IMR-90 (cell line): ENCODE measurements around the gene GIMAP4.

Source experiments
- BHLHE40 ChIP-seq: fragments of 150-350 bp; IDR thresholded peaks from 2 replicates; pipeline ENCODE4 v1.6.1; 2016; ENCODE audit warnings: mild to moderate bottlenecking, low read depth, low read length
- CEBPB ChIP-seq: IDR thresholded peaks from 2 replicates; pipeline ENCODE4 v1.6.1; 2012; ENCODE audit warnings: low read depth, low read length, improper control_type of control experiment
- CHD1 ChIP-seq: IDR thresholded peaks from 2 replicates; pipeline ENCODE4 v1.6.1; 2012; ENCODE audit warnings: low read depth, low read length, improper control_type of control experiment
- CTCF ChIP-seq: conservative IDR thresholded peaks from 2 replicates; pipeline ENCODE4 v1.5.1; 2012; ENCODE audit warnings: mild to moderate bottlenecking, low read depth, low read length, improper control_type of control experiment
- MXI1 ChIP-seq: IDR thresholded peaks from 2 replicates; pipeline ENCODE4 v1.6.1; 2012; ENCODE audit warnings: low read depth, mild to moderate bottlenecking, low read length, moderate library complexity, borderline replicate concordance
- POLR2A ChIP-seq: IDR thresholded peaks from 2 replicates; pipeline ENCODE4 v1.6.1; 2012; ENCODE audit warnings: mild to moderate bottlenecking, low read depth, low read length
- RAD21 ChIP-seq: IDR thresholded peaks from 2 replicates; pipeline ENCODE4 v1.6.1; 2012; ENCODE audit warnings: low read length, improper control_type of control experiment
- RFX5 ChIP-seq: IDR thresholded peaks from 2 replicates; pipeline ENCODE4 v1.8.0; 2012; ENCODE audit warnings: low read depth, mild to moderate bottlenecking, low read length, moderate library complexity
- SMC3 ChIP-seq: fragments of 150-350 bp; IDR thresholded peaks from 2 replicates; pipeline ENCODE4 v1.6.1; 2016; ENCODE audit warnings: low read depth, mild to moderate bottlenecking, antibody characterized with exemption, low read length, moderate library complexity

GRCh38 chr7:150524018-150524417 is 43.2 kb upstream of the GIMAP4 start:
- TF ChIP-seq BHLHE40 = no peak
- TF ChIP-seq CTCF = no peak
- TF ChIP-seq POLR2A = no peak
- no peak for TF ChIP-seq RFX5
- no peak for TF ChIP-seq SMC3
- TF ChIP-seq CHD1 = no peak
- TF ChIP-seq MXI1 = no peak
- no peak for TF ChIP-seq CEBPB
- no peak for TF ChIP-seq RAD21
